Measurements from ENCODE around the gene SPNS2.

Gene SPNS2

GRCh38 chr17:4520060-4520893 is 21.6 kb downstream of the SPNS2 start:
- H3K4me3 ChIP-seq (ENCODE audit: low read depth, low read length), result no peak overlapping the region

GRCh38 chr17:4520894-4521600 is 22.4 kb downstream of the SPNS2 start:
- no peak overlapping the region for H3K4me3 ChIP-seq (ENCODE audit: low read depth, low read length)

- no peak overlapping the region for H3K4me3 ChIP-seq (ENCODE audit: low read depth, low read length)
Measured at GRCh38 chr17:4522661-4523060, 24.0 kb downstream of the SPNS2 start.

- no peak overlapping the region for H3K4me3 ChIP-seq (ENCODE audit: low read depth, low read length)
Measured at GRCh38 chr17:4523946-4524345, 25.3 kb downstream of the SPNS2 start.

GRCh38 chr17:4525691-4526397 is 27.2 kb downstream of the SPNS2 start:
- no peak overlapping the region for H3K4me3 ChIP-seq (ENCODE audit: low read depth, low read length)

- no peak overlapping the region for H3K4me3 ChIP-seq (ENCODE audit: low read depth, low read length)
Measured at GRCh38 chr17:4527134-4527533, 28.5 kb downstream of the SPNS2 start.

GRCh38 chr17:4527566-4528125 is 29.0 kb downstream of the SPNS2 start:
- no peak overlapping the region for H3K4me3 ChIP-seq (ENCODE audit: low read depth, low read length)

GRCh38 chr17:4529533-4530152 is 31.0 kb downstream of the SPNS2 start:
- no peak overlapping the region for H3K4me3 ChIP-seq (ENCODE audit: low read depth, low read length)

- no peak overlapping the region for H3K4me3 ChIP-seq (ENCODE audit: low read depth, low read length)
Measured at GRCh38 chr17:4530799-4531730, 32.4 kb downstream of the SPNS2 start.

- H3K4me3 ChIP-seq (ENCODE audit: low read depth, low read length), result no peak overlapping the region
Measured at GRCh38 chr17:4531988-4532736, 33.5 kb downstream of the SPNS2 start.

- no peak overlapping the region for H3K4me3 ChIP-seq (ENCODE audit: low read depth, low read length)
Measured at GRCh38 chr17:4532860-4533522, 34.3 kb downstream of the SPNS2 start.

GRCh38 chr17:4533523-4534504 is 35.1 kb downstream of the SPNS2 start:
- H3K4me3 ChIP-seq (ENCODE audit: low read depth, low read length), result no peak overlapping the region

- no peak overlapping the region for H3K4me3 ChIP-seq (ENCODE audit: low read depth, low read length)
Measured at GRCh38 chr17:4534515-4534914, 35.8 kb downstream of the SPNS2 start.

GRCh38 chr17:4534928-4535666 is 36.4 kb downstream of the SPNS2 start:
- no peak overlapping the region for H3K4me3 ChIP-seq (ENCODE audit: low read depth, low read length)

- H3K4me3 ChIP-seq (ENCODE audit: low read depth, low read length), result no peak overlapping the region
Measured at GRCh38 chr17:4535667-4536258, 37.1 kb downstream of the SPNS2 start.

GRCh38 chr17:4536259-4536741 is 37.6 kb downstream of the SPNS2 start:
- H3K4me3 ChIP-seq (ENCODE audit: low read depth, low read length), result no peak overlapping the region
